ENCODE measurements around the gene AOAH. TPM values are rescaled to one million over a fixed set of nuclear protein-coding genes. Genes with fewer than 3 reads are reported as not detected.

Gene AOAH, protein sequence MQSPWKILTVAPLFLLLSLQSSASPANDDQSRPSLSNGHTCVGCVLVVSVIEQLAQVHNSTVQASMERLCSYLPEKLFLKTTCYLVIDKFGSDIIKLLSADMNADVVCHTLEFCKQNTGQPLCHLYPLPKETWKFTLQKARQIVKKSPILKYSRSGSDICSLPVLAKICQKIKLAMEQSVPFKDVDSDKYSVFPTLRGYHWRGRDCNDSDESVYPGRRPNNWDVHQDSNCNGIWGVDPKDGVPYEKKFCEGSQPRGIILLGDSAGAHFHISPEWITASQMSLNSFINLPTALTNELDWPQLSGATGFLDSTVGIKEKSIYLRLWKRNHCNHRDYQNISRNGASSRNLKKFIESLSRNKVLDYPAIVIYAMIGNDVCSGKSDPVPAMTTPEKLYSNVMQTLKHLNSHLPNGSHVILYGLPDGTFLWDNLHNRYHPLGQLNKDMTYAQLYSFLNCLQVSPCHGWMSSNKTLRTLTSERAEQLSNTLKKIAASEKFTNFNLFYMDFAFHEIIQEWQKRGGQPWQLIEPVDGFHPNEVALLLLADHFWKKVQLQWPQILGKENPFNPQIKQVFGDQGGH
- 0.22 and 0.52 TPM in 2 replicates for total RNA-seq

GRCh38 chr7:36723951-36724664 is at the start of gene AOAH:
TSS of gene AOAH (minus strand) at chr7:36724494. CDS start at chr7:36724148, 346 bp downstream.

Data from dermis lymphatic vessel endothelial cell (primary cell).